Colonic mucosa (tissue), 4 donors: ENCODE measurements around the gene B3GALT4. TPM values are rescaled to one million over a fixed set of nuclear protein-coding genes. Genes with fewer than 3 reads are reported as not detected.
A peak's percentile ranks its signal among the peaks of the same experiment; 100 is the strongest.
"Not testable (repeated sequence)": the region's sequence is repeated elsewhere in the genome, so short reads cannot be mapped to it uniquely, and the experiment has no call there.

Experiments
- DNase-seq: peaks from one replicate; pipeline ENCODE4 v3.0.0-alpha.2; 2020
- H3K27ac ChIP-seq: fragments of 200-600 bp; one replicate; pipeline ENCODE4 v1.8.0; 2021
- H3K27me3 ChIP-seq: fragments of 200-600 bp; one replicate; pipeline ENCODE4 v1.8.0; 2021
- H3K36me3 ChIP-seq: fragments of 200-600 bp; one replicate; pipeline ENCODE4 v1.8.0; 2021
- H3K4me1 ChIP-seq: fragments of 200-600 bp; one replicate; pipeline ENCODE4 v1.8.0; 2021; ENCODE audit warnings: mild to moderate bottlenecking
- H3K4me3 ChIP-seq: fragments of 200-600 bp; one replicate; pipeline ENCODE4 v1.8.0; 2021
- H3K9ac ChIP-seq, 2 donors: one replicate each; pipeline ENCODE4 v1.7.0; 2013; ENCODE audit warnings: control low read depth in 2 of 2, low read depth in 2 of 2, low read length in 2 of 2
- H3K9me3 ChIP-seq: fragments of 200-600 bp; one replicate; pipeline ENCODE4 v1.8.0; 2021
- intact Hi-C: fragments of 100-400 bp; cut with DNase I; formaldehyde crosslinking; loops from one replicate; pipeline ENCODE4 v1.14.1; 2022
- total RNA-seq, 2 donors: library from RNA; stranded (reverse); fragmentation: NEBNext Ultra II Directional in 1 of 2; extraction: Animal tissue kit (Norgen Biotek cat#: 25700) in 1 of 2; gene quantifications; one replicate each; pipeline ENCODE4 v1.2.1, GENCODE V29; 2021
- TF ChIP-seq, protein P1 (sequence below): fragments of 200-600 bp; IDR thresholded peaks from one replicate; pipeline ENCODE4 v1.8.0; 2022; ENCODE audit warnings: antibody characterized with exemption, mild to moderate bottlenecking
- donor health status: healthy.
- donor health status: DM: no; HTN: no; CAD: no.
- donor health status: DM: no; HTN: no; CAD: no.

Gene B3GALT4
- total RNA-seq, 2 donors from 2014 or later = 22.0 to 26.4 TPM

DNA sequence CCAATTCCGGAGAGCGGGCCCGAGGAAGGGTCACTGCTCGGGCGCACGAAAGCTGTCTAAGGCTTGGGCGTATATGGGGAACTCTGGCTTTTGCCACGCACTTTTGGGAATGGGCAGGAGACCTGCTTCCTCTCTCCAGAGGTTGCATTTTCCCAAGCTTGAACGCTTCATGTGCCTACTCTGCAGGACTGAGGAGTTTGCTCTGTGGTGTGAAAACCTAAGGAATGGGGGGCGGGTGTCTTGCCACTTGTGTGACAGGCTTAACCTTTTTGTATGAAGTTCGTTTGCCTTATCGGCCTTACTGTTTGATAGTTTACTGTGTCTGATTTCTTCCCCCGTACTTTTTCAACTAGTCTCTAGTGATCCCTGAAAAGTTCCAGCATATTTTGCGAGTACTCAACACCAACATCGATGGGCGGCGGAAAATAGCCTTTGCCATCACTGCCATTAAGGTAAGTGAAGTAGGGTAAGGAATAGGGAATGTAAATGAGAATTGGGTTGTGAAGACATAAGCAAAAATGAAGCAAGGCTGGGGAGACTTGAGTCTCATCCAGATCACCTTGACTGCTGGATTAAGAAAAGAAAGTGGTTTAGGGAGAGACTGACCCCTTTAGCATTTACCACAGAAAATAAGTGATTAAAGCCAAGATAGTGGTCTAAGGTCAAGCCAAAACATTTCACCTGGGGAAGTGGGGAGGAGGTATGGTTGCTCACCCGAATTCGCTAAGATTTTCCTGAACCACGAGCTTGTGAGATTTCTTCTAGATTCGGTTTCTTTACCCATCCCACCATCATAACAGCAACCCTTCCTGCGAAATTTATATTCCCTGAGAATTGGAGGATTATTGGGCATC lies 4.4 kb upstream of the B3GALT4 start:
- H3K27ac ChIP-seq = peak overlapping the region; percentile 84
- DNase-seq = no peak
- H3K9me3 ChIP-seq = no peaks in the 10 kb centered on the region
- peak overlapping the region; percentile 76 to 97 for H3K9ac ChIP-seq
- H3K4me1 ChIP-seq = peaks cover 43% of the 10 kb centered on the region
- peak overlapping the region; percentile 90 for H3K4me3 ChIP-seq
- H3K27me3 ChIP-seq = no peaks in the 10 kb centered on the region
- TF ChIP-seq, protein P1, sequence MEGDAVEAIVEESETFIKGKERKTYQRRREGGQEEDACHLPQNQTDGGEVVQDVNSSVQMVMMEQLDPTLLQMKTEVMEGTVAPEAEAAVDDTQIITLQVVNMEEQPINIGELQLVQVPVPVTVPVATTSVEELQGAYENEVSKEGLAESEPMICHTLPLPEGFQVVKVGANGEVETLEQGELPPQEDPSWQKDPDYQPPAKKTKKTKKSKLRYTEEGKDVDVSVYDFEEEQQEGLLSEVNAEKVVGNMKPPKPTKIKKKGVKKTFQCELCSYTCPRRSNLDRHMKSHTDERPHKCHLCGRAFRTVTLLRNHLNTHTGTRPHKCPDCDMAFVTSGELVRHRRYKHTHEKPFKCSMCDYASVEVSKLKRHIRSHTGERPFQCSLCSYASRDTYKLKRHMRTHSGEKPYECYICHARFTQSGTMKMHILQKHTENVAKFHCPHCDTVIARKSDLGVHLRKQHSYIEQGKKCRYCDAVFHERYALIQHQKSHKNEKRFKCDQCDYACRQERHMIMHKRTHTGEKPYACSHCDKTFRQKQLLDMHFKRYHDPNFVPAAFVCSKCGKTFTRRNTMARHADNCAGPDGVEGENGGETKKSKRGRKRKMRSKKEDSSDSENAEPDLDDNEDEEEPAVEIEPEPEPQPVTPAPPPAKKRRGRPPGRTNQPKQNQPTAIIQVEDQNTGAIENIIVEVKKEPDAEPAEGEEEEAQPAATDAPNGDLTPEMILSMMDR = no peak
- peaks cover 4% of the 10 kb centered on the region for H3K36me3 ChIP-seq
- intact Hi-C loops = no loop called here

DNA sequence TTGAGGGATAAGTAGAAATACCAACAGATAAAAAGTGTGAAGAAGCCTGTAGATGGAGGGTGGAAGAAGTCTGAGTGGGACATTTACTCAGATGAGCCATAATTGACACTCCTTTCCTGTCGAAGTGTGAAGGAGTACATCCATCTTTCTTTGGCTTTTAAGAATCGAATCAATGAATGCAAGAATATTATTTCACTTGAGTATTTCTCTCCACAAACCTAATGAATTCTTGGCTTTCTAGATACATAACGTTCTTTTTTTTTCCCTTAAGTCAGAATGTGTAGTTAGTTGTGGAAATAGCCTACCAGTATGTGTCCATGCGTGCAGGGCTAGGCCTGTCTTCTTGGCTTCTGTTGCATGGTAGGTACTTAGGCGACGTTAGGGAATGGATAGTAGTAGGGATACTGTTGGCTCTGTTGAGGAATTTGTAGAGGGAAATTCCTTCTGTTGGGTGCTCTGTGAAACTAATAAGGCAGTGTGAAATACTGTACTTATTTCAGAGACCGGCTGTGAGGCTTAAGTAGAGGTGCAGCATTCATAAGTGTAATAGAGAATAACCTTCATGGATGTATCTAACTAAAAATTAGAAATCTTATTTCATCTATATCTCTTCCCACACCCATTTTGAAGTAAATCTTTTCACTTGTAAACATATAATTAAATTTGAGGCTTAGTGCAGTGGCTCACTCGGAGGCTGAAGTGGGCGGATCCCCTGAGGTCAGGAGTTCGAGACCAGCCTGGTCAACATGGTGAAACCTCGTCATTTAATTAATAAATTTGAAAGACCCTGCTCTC lies 3.6 kb upstream of the B3GALT4 start:
- intact Hi-C loops = no loop called here

DNA sequence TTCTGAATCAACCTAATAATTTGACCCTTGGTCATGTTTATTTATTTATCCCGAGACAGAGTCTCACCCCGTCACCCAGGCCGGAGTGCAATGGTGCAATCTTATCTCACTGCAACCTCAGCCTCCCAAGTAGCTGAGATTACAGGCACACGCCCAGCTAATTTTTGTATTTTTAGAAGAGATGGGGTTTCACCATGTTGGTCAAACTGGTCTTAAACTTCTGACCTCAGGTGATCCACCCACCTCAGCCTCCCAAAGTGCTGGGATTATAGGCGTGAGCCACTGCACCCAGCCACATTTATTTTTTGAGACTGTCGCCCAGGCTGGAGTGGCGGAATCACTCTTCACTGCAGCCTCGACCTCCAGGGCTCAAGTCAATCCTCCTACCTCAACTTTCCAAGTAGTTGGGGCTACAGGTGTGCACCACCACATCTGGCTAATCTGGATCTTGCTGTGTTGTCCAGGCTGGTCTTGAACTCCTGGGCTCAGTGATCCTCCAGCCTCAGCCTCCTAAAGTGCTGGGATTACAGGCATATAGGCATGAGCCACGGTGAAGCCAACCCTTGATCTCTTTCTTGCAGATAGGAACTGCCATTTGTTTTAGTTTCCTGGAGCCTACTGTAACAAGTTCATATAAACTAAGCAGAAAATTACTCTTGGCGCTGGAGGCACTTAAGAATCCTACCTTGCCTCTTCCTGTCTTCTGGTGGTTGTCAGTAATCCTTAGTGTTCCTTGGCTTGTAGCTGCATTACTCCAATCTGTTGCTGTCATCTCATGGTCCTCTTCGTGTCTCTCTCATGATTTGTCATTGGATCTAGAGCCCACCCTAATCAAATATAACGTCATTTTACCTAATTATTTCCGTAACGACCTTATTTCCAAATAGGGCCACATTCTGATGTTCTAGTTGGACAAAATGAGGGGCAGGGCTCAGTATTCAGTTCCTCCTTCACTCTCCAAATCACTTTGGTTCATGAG lies 2.7 kb upstream of the B3GALT4 start:
- TF ChIP-seq, protein P1 = no peak
- H3K9ac ChIP-seq = peak overlapping the region; percentile 13 to 97
- DNase-seq = no peak
- peaks cover 4% of the 10 kb centered on the region for H3K36me3 ChIP-seq
- H3K4me1 ChIP-seq = peaks cover 43% of the 10 kb centered on the region
- H3K4me3 ChIP-seq = peak overlapping the region; percentile 90
- H3K27me3 ChIP-seq = no peaks in the 10 kb centered on the region
- intact Hi-C loops = no loop called here
- H3K27ac ChIP-seq = peak overlapping the region; percentile 34
- H3K9me3 ChIP-seq = no peaks in the 10 kb centered on the region

More for the DNA sequence above, 3.6 kb upstream of the B3GALT4 start:
- Histone ChIP-seq H3K9ac (peak overlapping the region; percentile 76 to 97), H3K27ac (peak overlapping the region; percentile 84), H3K9me3 (no peaks in the 10 kb centered on the region), H3K4me3 (peak overlapping the region; percentile 90), H3K27me3 (no peaks in the 10 kb centered on the region), H3K36me3 (peaks cover 4% of the 10 kb centered on the region), H3K4me1 (peaks cover 43% of the 10 kb centered on the region)
- DNase-seq = no peak
- TF ChIP-seq, protein P1 = no peak

DNA sequence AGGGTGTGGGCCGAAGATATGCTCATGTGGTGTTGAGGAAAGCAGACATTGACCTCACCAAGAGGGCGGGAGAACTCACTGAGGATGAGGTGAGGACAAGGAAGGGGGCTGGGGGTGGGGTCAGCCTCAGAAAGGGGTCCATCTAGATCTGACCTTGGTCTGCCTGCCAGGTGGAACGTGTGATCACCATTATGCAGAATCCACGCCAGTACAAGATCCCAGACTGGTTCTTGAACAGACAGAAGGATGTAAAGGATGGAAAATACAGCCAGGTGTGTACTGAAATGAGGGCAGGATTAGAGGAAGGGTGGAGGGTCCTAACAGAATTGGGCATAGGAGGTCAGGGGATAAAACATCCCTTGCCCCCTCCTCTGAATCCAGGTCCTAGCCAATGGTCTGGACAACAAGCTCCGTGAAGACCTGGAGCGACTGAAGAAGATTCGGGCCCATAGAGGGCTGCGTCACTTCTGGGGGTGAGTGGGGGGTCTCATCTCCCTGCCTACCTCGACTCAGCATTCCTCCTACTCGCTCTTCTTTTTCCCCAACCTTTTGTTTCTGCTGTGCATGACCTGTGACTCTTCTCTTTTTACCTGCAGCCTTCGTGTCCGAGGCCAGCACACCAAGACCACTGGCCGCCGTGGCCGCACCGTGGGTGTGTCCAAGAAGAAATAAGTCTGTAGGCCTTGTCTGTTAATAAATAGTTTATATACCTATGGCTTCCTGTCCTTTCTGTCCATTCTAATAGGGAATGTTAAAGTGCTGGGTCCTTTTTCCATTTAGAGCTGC lies 935 bp upstream of the B3GALT4 start:
- peak overlapping the region; percentile 94 for H3K27ac ChIP-seq
- peaks cover 38% of the 10 kb centered on the region for H3K4me1 ChIP-seq
- not testable (repeated sequence) for DNase-seq, H3K27me3 ChIP-seq, H3K36me3 ChIP-seq, H3K9me3 ChIP-seq
- intact Hi-C loops = loop anchor here (2.0 kb wide), 1 partner anchor 41 kb away; the partner anchor contains the start of gene ZBTB22
- peak overlapping the region; percentile 64 for H3K4me3 ChIP-seq
- H3K9ac ChIP-seq = peak overlapping the region in 1 of 2 donors; percentile 85

DNA sequence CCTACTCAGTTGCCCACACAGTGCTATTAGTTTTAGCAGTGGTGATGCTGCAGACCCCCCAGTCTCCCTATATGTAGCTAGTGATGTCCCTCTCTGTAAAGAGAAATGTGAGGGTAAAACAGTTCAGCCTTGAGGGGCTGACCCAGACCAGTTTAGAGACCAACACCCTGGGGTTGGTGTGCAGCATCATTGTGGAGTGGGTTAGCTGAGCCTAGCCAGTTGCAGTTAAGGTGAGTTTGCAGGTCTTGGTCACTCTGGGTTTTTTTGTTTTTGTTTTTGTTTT lies 401 bp upstream of the B3GALT4 start:
- Histone ChIP-seq H3K4me1 (peaks cover 36% of the 10 kb centered on the region), H3K9me3 (no peaks in the 10 kb centered on the region), H3K36me3 (peaks cover 4% of the 10 kb centered on the region), H3K4me3 (peak overlapping the region; percentile 64), H3K27ac (peak overlapping the region; percentile 94), H3K27me3 (no peaks in the 10 kb centered on the region), H3K9ac (peak overlapping the region; percentile 85 to 91)
- TF ChIP-seq, protein P1 = no peak
- intact Hi-C loops = loop anchor here (2.0 kb wide), 1 partner anchor 40 kb away; the partner anchor contains the start of gene ZBTB22
- DNase-seq = no peak
